Measurements from ENCODE around the gene TBC1D21.

- TF ChIP-seq CTCF (IDR thresholded peaks at IDR 0.05 in 2 of 3, conservative IDR thresholded peaks at IDR 0.05 in 1 of 3; ENCODE audit: insufficient read depth in 2 of 3, low read depth in 1 of 3, low read length in 3 of 3) (no peak), JUN (IDR thresholded peaks at IDR 0.05; ENCODE audit: borderline replicate concordance, low read depth, low read length) (no peak), JUN (CRISPR knock-in tag; IDR thresholded peaks at IDR 0.05; ENCODE audit: borderline replicate concordance) (no peak), FOXA3 (CRISPR knock-in tag; conservative IDR thresholded peaks at IDR 0.05 in 1 of 2, IDR thresholded peaks at IDR 0.05 in 1 of 2) (no peak), ZNF76 (CRISPR knock-in tag; IDR thresholded peaks at IDR 0.05; ENCODE audit: borderline replicate concordance) (no peak), POLR2A (conservative IDR thresholded peaks at IDR 0.05) (no peak), NR4A1 (CRISPR knock-in tag; IDR thresholded peaks at IDR 0.05) (no peak), NR4A1 (tag; IDR thresholded peaks at IDR 0.05) (no peak), RBM17 (IDR thresholded peaks at IDR 0.05; ENCODE audit: borderline replicate concordance, low read depth, low read length) (no peak), HMG20B (CRISPR knock-in tag; IDR thresholded peaks at IDR 0.05) (no peak), ZNF282 (CRISPR knock-in tag; IDR thresholded peaks at IDR 0.05) (no peak), NR3C1 (CRISPR knock-in tag; IDR thresholded peaks at IDR 0.05) (no peak), DNMT1 (IDR thresholded peaks at IDR 0.05) (no peak), CHD4 (IDR thresholded peaks at IDR 0.05; ENCODE audit: insufficient read depth, insufficient replicate concordance, low read depth, low read length, poor library complexity, severe bottlenecking) (no peak), NUFIP1 (IDR thresholded peaks at IDR 0.05; ENCODE audit: partially characterized antibody) (no peak), FOXP4 (CRISPR knock-in tag; IDR thresholded peaks at IDR 0.05; ENCODE audit: borderline replicate concordance) (no peak)
These were observed 38.7 kb downstream of the TBC1D21 start for GRCh38 chr15:73912030-73912596.

Measured in K562 (cell line).